ENCODE measurements around the gene NRG2.

NRG2 gene

DNA sequence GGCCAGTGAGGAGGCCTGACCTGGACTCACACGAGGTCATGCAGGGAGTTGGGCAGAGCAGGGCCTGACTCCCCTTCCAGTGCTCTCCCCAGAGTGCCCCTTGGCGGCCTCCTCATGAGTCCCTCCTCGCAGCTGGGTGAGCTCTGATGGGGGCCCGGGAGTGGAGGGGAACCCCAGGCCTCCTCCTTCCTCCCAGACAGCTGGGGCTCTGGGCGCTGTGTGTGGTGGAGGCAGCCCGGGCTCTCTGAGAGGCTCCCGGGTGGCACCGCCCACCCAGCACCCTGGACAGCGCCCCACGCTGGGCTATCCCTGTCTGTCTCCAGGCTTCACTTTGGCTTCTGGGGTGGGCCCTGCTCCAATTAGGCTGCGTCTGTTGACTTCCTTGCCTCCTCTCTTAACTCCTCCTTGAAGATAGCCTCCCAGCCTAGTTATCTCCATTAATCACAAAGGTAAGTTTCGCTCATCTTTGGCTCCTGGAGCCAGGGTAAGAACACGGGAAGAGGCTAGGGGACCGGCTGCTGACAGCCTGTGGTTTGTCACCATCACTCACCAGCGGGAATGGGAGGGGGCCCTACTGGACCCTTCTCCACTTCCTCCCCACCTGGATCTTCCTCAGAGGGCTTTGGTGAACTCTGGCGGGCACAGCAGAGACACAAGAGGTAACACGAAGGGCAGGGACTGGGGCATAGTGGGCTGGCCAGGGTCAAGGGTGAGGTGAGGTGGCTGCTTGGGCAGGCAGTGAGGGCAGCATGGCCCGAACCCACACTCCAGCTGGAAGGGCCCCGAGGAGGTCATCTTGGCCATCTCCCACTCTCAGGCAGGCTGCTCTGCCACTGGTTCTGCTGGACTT lies 234.4 kb downstream of the NRG2 start:
- peak; percentile 73 for DNase-seq

DNA sequence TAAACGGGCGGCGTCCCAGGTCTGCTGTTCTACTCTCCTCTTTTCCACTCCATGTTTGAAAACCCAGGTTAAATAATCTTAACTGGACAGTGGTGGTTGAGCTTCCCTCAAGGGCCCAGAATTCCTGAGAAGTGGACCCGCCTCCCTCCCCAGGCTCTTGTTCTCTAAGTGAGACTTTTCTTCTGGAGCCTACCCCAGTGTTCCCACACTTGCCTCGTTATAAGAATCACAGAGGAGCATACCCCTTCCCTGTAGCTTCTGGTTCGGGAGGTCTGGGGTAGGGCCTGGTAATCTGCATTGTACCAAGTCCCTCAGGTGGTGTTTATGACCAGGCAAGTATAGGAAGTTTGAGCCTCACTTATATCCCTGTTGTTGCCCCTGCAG lies 235.5 kb downstream of the NRG2 start:
- DNase-seq = no peak

DNA sequence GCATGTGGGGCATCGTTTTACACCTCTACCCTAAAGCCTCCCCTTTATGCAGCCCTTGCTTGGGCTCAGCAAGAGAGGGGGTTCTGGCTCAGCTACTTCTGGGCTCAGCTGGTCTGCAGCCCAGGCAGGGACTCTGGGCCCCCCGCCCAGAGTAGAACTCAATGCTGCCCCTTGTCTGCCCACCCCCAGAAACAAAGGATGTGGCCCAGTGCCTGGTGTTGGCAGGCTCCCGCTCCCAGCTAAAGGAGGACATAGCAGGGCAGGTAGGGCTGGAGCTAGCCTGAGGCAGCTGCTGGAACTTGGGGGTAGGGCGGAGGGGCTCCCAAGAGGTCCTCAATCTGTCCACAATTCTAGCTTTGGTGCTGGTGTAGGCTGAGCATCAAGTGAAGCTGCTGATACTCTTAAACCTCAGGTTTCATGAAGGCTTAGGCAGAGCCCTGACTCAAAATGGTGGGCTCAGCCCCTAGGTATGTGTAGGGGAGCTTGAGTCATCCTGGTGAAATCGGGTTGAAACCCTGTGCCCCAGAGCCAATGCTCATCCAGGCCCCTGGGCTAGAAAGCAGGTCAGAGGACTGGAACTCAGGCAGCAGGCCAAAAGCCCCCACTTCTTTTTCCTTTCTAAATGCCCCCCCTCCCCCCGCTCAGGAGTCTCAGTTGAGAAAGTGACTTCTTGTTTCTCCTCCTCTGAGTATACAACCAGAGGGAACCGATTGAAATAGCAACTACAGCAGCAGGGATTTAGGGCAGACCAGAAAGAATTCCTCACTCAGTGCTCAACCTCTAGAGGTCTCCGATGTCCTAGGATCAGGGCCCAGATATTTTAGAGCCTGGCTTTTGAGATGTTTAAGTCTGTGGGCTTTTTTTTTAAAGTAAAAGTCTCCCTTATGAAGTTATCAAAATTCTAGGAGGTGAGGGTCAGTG lies 236.1 kb downstream of the NRG2 start:
- DNase-seq = no peak

DNA sequence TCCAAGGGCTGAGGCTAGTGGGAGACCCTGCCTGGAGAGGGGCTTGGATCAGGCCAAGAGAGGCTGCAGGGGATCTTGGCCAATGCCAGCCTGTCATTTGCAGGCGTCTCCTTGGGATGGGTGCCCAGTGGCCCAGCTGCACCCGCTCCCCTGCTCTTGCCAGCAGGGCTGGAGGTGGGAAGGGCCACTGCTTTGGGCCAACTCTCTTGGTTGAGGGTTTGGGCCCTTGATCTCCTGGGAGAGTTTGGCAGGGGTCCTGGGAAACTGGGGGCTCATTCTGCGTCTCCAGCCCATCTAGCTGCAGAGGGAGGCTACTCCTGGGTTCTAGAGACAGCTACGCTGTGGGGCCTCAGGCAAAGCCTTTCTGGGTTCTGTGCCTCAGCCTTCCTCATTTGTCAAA lies 237.0 kb downstream of the NRG2 start:
- DNase-seq = no peak

DNA sequence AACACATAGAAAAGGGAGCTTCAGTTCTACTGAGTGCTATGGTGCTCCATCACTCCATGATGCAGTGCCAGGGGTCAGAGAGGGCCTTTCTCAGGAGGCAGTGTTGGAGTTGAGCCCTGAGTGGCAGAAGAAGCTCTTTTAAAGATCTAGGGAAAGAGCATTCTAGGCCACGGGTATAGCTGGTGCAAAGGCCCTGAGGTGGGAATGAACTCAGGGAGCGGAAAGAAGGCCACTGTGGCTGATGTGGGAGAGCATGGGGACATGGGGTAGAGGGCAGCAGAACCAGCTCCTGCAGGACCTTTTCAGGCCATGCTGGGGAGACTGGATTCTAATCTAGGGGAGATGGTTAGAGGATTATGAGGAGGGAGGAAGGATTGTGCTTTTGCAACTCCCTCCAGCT lies 237.6 kb downstream of the NRG2 start:
- no peak for DNase-seq

DNA sequence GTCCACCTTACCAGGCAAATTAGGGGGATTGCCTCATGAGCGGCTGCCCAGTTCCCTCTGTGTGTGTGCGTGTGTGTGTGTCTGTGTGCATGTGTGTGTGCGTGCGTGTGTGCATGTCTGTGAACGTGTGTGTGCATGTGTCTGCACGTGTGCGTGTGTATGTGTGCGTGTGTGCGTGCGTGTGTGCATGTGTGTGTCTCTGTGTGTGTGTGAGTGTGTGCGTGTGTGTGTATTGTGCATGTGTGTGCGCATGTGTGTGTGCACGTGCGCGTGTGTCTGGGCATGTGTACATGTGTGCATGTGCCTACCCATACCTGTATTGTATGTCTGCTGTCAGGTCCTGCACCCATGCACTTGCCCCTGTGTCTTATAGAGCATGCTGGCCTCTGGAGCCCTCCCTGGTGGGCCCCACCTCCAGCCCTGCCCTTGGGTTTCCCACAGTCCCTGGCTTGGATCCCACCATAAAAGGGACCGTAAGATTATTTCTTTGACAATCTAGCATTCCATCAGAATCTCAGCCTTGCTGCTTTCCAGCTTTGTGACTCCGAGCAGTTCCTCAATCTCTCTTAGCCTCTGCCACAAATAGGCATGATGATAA lies 238.2 kb downstream of the NRG2 start:
- no peak for DNase-seq

DNA sequence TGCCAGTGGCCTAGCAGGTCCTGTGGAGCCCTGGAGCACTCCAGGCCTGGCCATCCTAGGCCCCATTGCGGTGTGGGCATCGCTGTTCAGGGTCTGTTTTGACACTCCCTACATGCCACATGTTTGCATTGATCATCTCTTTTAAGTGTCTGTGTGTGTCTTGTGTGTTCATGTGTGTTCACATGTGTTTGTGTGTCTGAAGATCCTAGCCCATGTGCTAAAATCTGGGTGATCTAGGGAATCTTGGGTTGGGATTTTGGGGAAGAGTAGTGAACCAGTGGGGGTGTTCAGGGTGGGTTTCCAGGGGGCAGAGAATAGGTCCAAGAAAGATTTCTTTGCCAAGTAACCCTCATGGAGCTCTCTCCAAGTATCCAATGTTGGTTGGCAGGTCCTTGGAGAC lies 239.1 kb downstream of the NRG2 start:
- no peak for DNase-seq

DNA sequence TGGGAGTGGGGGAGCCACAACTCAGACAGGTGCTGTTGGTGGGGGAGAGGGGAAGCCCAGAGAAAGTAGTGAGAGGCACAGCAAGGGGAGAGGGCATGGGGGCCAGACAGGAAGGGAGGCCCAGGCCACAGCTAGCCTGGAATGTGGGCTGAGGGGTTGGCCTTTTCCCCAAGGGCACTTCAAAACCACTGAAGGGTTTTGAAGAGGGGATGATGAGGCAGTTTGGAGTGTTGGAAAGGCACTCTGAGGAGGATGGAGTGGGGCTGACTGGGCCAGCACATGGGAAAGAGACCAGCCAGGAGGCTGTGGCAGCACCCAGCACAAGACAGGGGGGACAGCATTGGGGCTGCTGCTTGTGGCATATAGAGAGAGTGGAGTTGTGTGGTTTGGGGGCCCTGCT lies 243.7 kb downstream of the NRG2 start:
- DNase-seq = no peak

DNA sequence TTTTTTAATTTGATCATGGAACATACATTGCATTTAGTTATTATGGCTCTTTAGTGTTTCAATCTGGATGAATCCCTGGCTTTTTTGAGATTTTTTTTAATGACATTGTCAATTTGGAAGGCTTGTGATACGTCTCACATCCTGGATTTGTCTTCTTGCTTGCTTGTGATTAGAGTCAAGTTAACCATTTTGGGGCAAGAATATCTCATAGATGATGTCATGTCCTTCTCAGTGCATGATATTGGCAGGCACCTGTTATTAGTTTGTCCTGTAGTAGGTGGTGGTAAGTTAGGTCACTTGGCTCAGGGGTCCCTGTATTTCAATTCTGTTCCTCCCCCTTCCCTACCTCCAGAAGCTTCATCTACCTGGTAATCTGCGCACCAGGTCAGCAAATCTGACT lies 244.2 kb downstream of the NRG2 start:
- no peak for DNase-seq

DNA sequence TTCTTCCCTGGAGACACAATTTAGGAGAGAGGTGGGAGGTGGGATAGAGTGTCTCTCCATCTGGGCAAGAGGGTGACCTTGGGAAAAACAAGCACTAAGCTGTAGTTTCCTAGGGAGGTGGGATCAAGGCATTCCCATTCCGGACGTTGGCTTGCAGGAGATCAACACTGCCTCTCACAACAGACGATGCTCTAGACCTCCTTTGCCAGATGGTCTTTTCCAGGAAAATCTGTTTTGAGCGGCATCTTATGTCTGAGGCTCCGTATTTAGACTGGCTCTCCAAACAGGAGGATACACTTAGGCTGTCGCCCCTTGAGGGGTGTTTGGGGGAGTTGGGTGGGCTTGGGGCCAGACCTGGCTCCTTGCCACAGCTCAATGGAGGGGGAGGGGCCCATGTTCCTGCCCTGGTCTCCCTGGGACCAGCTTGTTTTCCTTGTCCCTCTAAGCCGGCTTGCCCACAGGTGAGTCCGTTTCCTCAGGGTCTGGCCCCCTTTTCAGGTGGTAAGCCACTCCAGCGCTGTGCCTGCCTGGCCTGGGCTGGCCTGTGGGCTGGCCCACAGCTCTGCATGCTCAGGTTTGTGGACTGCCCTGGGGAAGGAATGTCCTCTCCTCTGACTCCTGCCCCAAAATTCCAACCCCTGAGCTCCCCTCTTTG lies 245.1 kb downstream of the NRG2 start:
- DNase-seq = no peak

DNA sequence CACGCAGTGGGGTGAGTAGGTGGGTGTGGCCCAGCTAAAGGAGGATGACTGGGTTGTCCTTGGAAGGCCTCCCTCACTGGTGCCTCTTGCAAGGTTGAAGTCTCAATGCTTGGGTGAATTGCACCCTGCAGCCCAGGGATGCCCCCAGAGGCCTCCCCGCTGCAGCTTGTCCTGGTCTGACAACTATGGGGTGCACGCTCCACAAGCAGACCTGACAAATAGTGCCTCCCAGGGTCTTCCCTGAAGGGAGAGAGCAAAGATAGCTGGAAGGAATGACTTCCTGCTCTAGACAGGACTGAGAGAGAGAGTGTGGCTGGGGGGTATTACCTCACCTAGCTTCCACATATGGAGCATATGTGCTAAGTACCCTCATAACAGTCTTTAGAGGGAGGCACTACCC lies 245.8 kb downstream of the NRG2 start:
- DNase-seq = no peak

Data from hematopoietic multipotent progenitor cell treated with erythropoietin and hydrocortisone succinate and interleukin-3 and kit ligand, for 6 days (in vitro differentiated cells).